LNCAP (cell line): Measurements from ENCODE around the gene CDC73.

Experiments used
- TF ChIP-seq, protein P1 (sequence below): fragments of 450-650 bp; IDR thresholded peaks from 2 replicates; pipeline ENCODE4 v1.5.1; 2017; ENCODE audit warnings: mild to moderate bottlenecking

The CDC73 gene

DNA sequence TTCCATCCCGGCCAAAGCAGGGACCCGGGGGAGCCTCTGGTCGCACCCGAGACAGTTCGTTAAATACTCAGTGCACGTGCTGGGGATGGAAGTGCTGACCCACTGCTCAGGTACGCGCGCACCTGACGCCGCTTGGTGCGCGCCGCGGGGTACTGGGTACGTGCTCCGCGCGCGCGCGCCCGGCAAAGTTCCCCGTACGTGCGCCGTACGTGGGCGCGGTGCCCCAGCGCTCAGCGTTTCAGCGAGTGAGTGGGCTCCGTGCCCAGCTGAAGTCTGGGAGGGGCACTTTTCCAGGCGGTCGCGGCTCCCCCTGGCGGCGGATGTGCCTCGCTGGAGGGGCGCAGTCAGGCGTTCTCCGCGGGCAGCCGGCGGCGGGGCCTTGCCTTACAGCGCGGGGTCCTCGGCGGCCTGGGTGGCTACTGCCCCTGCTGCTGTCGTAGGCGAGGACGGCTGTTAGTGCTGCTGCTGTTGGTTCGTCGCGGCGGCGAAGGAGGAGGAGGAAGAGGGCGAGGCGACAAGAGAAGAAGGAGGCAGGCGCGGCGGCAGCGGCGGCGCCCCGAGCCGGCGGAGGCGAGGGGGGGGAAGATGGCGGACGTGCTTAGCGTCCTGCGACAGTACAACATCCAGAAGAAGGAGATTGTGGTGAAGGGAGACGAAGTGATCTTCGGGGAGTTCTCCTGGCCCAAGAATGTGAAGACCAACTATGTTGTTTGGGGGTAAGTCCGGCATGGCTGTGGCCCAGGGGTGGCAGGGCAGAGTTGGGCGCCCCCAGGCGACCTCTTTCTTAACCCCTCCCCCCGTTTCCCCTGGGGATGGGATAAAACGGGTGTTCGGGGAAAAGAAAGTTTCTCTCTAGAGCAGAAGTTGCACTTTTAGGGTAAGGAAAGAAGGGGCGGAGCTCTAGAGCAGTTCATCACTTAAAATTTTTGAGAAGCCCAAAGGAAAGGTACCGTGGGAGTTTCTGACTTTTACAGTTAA, at the start of gene CDC73:
Gene CDC73, plus strand, starts transcription at position 416 of the 978 bp plus-strand sequence. Its CDS starts 170 bp downstream, at position 586.
- TF ChIP-seq, protein P1, sequence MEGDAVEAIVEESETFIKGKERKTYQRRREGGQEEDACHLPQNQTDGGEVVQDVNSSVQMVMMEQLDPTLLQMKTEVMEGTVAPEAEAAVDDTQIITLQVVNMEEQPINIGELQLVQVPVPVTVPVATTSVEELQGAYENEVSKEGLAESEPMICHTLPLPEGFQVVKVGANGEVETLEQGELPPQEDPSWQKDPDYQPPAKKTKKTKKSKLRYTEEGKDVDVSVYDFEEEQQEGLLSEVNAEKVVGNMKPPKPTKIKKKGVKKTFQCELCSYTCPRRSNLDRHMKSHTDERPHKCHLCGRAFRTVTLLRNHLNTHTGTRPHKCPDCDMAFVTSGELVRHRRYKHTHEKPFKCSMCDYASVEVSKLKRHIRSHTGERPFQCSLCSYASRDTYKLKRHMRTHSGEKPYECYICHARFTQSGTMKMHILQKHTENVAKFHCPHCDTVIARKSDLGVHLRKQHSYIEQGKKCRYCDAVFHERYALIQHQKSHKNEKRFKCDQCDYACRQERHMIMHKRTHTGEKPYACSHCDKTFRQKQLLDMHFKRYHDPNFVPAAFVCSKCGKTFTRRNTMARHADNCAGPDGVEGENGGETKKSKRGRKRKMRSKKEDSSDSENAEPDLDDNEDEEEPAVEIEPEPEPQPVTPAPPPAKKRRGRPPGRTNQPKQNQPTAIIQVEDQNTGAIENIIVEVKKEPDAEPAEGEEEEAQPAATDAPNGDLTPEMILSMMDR = peak; percentile 93

DNA sequence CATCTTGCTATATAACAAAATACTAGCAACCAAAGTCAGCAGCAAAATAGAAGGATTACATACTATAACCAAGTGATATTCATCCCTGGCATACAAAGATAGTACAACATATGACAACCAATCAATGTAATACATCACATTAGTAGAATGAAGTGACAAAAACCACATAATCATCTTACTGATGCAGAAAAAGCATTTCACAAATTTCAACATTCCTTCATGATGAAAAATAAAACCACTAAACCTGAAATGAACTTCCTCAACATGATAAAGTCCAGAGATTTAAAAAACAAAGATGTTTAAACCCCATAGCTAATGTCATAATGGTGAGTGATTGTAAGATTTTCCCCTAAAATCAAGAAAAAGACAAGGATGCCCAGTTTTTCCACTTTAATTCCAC, 43.8 kb upstream of the CDC73 start:
- TF ChIP-seq, protein P1 = no peak

DNA sequence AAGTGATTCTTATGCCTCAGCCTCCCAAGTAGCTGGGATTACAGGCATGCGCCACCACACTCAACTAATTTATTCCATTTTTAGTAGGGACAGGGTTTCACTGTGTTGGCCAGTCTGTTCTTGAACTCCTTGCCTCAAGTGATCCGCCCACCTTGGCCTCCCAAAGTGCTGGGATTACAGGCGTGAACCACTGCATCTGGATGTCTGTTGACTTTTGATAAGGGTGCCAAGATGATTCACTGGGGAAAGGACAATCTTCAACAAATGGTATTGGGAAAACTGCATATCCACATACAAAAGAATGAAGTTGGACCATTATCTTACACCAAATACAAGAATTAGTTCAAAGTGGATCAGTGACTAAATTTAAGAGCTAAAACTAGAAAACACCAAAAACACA, 42.6 kb upstream of the CDC73 start:
- TF ChIP-seq, protein P1 = no peak

DNA sequence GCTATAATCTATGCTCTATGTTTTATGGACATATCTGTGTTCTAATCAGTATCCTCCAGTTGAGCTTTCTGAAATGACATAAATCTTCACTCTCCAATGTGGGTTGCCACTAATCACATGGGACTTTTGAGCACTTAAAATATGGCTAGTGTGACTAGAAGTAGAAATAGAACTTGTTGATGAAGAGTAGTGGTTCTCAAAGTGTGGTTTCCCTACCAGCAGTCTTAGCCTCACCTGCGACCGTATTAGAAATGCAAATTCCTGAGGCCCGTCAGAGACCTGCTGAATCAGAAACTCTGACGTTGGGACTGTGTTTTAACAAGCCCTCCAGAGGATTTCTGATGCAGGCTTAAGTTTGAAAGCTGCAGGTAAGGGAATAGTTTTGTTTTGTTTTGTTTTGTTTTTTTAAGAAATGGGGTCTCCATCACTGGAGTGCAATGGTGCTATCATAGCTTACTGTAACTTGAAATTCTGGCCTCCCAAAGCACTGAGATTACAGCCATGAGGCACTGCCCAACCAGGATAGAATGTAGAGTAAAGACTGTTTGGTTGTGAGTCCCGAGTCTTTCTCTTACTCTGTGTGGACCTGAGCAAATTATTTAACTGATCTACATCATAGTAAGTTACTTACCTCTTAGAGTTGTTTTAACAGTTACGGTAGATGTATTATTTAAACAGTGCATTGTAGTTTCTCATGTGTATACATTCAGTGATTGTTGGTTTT, 38.3 kb upstream of the CDC73 start:
- TF ChIP-seq, protein P1 = no peak

DNA sequence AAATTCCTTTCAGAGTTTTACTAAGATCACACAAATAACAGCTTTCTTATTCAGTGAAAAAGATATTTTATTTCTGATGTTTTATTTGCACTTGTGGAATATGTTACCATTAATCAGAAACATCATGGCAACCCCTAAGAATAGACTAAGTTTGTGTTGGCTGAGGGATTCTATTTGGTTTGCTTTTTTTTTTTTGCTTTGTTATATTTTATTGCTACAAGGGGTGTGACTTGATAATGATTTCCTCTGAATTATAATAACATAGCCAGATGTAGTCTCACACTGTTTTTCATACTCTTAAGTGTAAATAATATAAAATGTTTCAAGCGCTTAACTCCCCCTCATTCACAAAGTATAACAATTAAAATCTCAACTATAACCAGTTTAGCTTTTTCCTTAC, 36.6 kb upstream of the CDC73 start:
- TF ChIP-seq, protein P1 = no peak

DNA sequence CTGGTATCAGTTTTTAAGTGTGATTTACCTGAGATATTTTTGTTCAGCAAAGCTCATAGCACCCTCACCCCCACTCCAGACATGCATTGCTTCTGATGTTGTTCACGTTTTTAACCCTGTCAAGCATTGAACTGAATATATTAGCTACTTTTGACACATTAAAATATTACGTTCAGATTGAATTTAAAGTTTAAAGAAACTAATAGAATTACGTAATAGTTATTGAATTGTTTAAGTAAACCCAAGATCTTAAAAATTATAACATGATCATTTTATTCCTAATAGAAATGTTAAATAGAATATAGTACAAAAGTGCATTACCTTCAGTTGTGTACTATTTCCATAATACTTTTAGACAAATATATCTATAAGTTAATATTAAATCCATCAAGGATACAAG, 35.5 kb upstream of the CDC73 start:
- TF ChIP-seq, protein P1 = no peak

DNA sequence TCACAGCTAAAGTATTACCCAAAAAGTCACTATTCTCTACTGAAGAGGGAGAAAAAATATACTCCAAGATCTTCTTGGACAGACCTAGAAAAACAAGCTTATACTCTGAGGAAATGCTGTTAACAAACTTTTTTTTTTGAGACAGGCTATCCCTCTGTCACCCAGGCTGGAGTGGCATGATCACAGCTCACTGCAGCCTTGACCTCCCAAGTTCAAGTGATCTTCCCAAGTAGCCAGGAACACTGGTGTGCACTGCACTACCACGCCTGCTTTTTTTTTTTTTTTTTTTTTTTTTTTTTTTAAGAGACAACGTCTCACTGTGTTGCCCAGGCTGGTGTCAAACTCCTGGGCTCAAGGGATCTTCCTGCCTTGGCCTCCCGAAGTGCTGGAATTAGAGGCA, 33.9 kb upstream of the CDC73 start:
- TF ChIP-seq, protein P1 = no peak
